MM.1S (cell line): ENCODE data around the gene ADAP1.

Source experiments
- DNase-seq: peaks from one replicate; pipeline ENCODE4 v3.0.0-alpha.2; 2015
- H2AFZ ChIP-seq: fragments of 300-600 bp; sonication (generic); 2 replicates; pipeline ENCODE4 v1.6.0; 2016; ENCODE audit warnings: antibody characterized with exemption, low read length
- H3F3A ChIP-seq: fragments of 300-600 bp; sonication (generic); 2 replicates; pipeline ENCODE4 v1.6.1; 2016; ENCODE audit warnings: mild to moderate bottlenecking, antibody characterized with exemption, low read length, moderate library complexity, mixed read lengths; ENCODE audit not compliant: insufficient read depth
- H3K27ac ChIP-seq: fragments of 300-600 bp; sonication (generic); 2 replicates; pipeline ENCODE4 v1.5.1; 2016; ENCODE audit warnings: mild to moderate bottlenecking, low read length
- H3K27me3 ChIP-seq: fragments of 300-600 bp; sonication (generic); replicated peaks from 2 replicates; pipeline ENCODE4 v1.6.0; 2016; ENCODE audit warnings: low read length; ENCODE audit not compliant: insufficient read depth
- H3K36me3 ChIP-seq: fragments of 300-600 bp; sonication (generic); replicated peaks from 2 replicates; pipeline ENCODE4 v1.6.1; 2016; ENCODE audit warnings: mild to moderate bottlenecking, low read length, mixed read lengths; ENCODE audit not compliant: insufficient read depth
- H3K4me1 ChIP-seq: fragments of 300-600 bp; sonication (generic); 2 replicates; pipeline ENCODE4 v1.6.1; 2016; ENCODE audit warnings: low read length, mixed read lengths
- H3K4me2 ChIP-seq: fragments of 300-600 bp; sonication (generic); 2 replicates; pipeline ENCODE4 v1.6.0; 2016; ENCODE audit warnings: low read depth, low read length
- H3K4me3 ChIP-seq: fragments of 300-600 bp; sonication (generic); 2 replicates; pipeline ENCODE4 v1.5.1; 2016; ENCODE audit warnings: low read length, mixed read lengths
- H3K79me2 ChIP-seq: fragments of 300-600 bp; sonication (generic); 2 replicates; pipeline ENCODE4 v1.6.1; 2016; ENCODE audit warnings: mixed run types, low read length, mixed read lengths
- H3K9ac ChIP-seq: fragments of 300-600 bp; sonication (generic); 2 replicates; pipeline ENCODE4 v1.6.1; 2016; ENCODE audit warnings: low read length, mixed read lengths
- H3K9me2 ChIP-seq: fragments of 300-600 bp; sonication (generic); replicated peaks from 2 replicates; pipeline ENCODE4 v1.6.1; 2016; ENCODE audit warnings: mild to moderate bottlenecking, low read length, mixed read lengths; ENCODE audit not compliant: insufficient read depth
- H3K9me3 ChIP-seq: fragments of 300-600 bp; sonication (generic); replicated peaks from 2 replicates; pipeline ENCODE4 v1.6.1; 2016; ENCODE audit warnings: mild to moderate bottlenecking, low read length, mixed read lengths; ENCODE audit not compliant: insufficient read depth
- H4K20me1 ChIP-seq: fragments of 300-600 bp; sonication (generic); 2 replicates; pipeline ENCODE4 v1.6.1; 2016; ENCODE audit warnings: mild to moderate bottlenecking, low read length, moderate library complexity, mixed read lengths; ENCODE audit not compliant: insufficient read depth
- EZH2 ChIP-seq: fragments of 300-600 bp; sonication (generic); optimal IDR thresholded peaks from 2 replicates; pipeline ENCODE3; 2017; ENCODE audit warnings: low read depth, mild to moderate bottlenecking, antibody characterized with exemption, low read length, mixed read lengths
- EZH2phosphoT487 ChIP-seq: fragments of 300-600 bp; sonication (generic); IDR thresholded peaks from 2 replicates; pipeline ENCODE4 v1.6.1; 2018; ENCODE audit warnings: antibody characterized with exemption, low read length
- TF ChIP-seq, protein P1 (sequence below): fragments of 300-600 bp; sonication (generic); IDR thresholded peaks from 2 replicates; pipeline ENCODE4 v1.5.1; 2016; ENCODE audit warnings: antibody characterized with exemption, low read length, mixed read lengths

Gene ADAP1

DNA sequence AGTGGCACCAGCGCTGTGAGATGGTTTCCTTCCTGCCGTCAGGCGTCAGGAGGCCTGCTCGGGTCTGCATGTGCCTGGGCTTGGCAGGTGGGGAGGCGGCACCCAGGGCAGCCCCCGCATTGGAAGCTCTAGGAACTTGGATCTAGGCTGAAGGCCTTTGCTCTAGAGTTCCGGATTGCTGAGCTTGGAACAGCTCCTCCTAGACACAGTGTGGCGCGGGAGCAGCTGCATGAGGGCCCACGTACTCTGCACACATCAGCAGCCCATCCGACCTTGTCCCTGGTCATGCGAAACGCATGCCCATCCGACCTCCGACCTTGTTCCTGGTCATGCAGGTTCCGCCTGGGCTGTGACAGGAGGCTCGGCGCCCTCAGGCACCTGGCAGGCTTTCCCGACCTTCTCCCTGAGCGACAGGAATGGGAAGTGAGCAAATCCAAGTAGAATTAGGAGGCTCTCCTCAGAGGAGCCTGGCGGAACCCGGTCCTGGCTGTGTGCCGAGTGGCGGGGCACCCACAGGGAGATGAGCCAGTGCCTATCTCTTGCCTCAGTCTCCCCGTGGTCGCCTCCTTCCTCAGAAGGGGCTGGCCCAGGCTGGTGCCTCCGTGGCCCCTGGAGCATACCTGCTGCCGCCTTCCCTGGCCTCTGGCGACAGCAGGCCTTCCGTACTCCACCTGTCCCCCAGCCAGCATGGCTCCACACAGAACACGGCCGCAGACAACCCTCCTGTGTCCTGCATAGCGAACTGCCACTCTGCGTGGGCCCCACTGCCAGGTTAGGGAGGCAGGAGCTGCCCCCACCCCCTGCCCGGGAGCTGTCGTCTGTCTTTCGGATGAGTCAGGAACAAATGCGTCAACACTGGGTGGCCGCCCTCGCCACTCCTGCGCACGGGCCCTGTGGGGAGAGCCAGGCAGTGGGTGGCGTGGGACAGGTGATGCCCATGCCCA is 66.1 kb downstream of the ADAP1 start:
- Histone ChIP-seq H3K9ac (no peak overlapping the region), H3K4me3 (no peak overlapping the region), H3K27me3 (no peaks in the 10 kb centered on the region), H4K20me1 (no peaks in the 10 kb centered on the region), H3K36me3 (peaks cover 12% of the 10 kb centered on the region), H3K9me2 (no peaks in the 10 kb centered on the region), H3F3A (no peaks in the 10 kb centered on the region), H3K27ac (no peak overlapping the region), H3K79me2 (peaks cover 61% of the 10 kb centered on the region), H3K4me2 (no peak overlapping the region), H3K9me3 (no peaks in the 10 kb centered on the region), H3K4me1 (no peaks in the 10 kb centered on the region), H2AFZ (no peak overlapping the region)
- TF ChIP-seq EZH2 (no peak), EZH2phosphoT487 (no peak)
- TF ChIP-seq, protein P1, sequence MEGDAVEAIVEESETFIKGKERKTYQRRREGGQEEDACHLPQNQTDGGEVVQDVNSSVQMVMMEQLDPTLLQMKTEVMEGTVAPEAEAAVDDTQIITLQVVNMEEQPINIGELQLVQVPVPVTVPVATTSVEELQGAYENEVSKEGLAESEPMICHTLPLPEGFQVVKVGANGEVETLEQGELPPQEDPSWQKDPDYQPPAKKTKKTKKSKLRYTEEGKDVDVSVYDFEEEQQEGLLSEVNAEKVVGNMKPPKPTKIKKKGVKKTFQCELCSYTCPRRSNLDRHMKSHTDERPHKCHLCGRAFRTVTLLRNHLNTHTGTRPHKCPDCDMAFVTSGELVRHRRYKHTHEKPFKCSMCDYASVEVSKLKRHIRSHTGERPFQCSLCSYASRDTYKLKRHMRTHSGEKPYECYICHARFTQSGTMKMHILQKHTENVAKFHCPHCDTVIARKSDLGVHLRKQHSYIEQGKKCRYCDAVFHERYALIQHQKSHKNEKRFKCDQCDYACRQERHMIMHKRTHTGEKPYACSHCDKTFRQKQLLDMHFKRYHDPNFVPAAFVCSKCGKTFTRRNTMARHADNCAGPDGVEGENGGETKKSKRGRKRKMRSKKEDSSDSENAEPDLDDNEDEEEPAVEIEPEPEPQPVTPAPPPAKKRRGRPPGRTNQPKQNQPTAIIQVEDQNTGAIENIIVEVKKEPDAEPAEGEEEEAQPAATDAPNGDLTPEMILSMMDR: no peak
- DNase-seq: no peak

- H3K27me3 ChIP-seq: no peaks in the 10 kb centered on the region
- H3K9ac ChIP-seq: no peak overlapping the region
- H3K79me2 ChIP-seq: peaks cover 70% of the 10 kb centered on the region
- no peak for TF ChIP-seq EZH2phosphoT487
- TF ChIP-seq, protein P1: no peak
- TF ChIP-seq EZH2: no peak
- no peak for DNase-seq
- H3K4me3 ChIP-seq: no peak overlapping the region
- H3F3A ChIP-seq: no peaks in the 10 kb centered on the region
- H4K20me1 ChIP-seq: no peaks in the 10 kb centered on the region
- no peaks in the 10 kb centered on the region for H3K9me2 ChIP-seq
- H3K36me3 ChIP-seq: peaks cover 12% of the 10 kb centered on the region
- no peaks in the 10 kb centered on the region for H3K4me1 ChIP-seq
- H3K27ac ChIP-seq: no peak overlapping the region
- H2AFZ ChIP-seq: no peak overlapping the region
- H3K4me2 ChIP-seq: no peak overlapping the region
- no peaks in the 10 kb centered on the region for H3K9me3 ChIP-seq
Observed at GRCh38 chr7:887488-887820, 67.0 kb downstream of the ADAP1 start.

- H3K4me1 ChIP-seq: no peaks in the 10 kb centered on the region
- H3K9me2 ChIP-seq: no peaks in the 10 kb centered on the region
- H3K4me2 ChIP-seq: no peak overlapping the region
- no peak overlapping the region for H3K4me3 ChIP-seq
- H3F3A ChIP-seq: no peaks in the 10 kb centered on the region
- TF ChIP-seq EZH2: no peak
- TF ChIP-seq, protein P1: no peak
- no peak for TF ChIP-seq EZH2phosphoT487
- no peaks in the 10 kb centered on the region for H3K9me3 ChIP-seq
- H2AFZ ChIP-seq: no peak overlapping the region
- H3K9ac ChIP-seq: no peak overlapping the region
- peaks cover 76% of the 10 kb centered on the region for H3K79me2 ChIP-seq
- peaks cover 12% of the 10 kb centered on the region for H3K36me3 ChIP-seq
- no peaks in the 10 kb centered on the region for H4K20me1 ChIP-seq
- no peak overlapping the region for H3K27ac ChIP-seq
- no peak for DNase-seq
- no peaks in the 10 kb centered on the region for H3K27me3 ChIP-seq
Observed at GRCh38 chr7:886626-887487, 67.6 kb downstream of the ADAP1 start.
